Endothelial cell of umbilical vein (primary cell): ENCODE measurements around the gene TRIM16. TPM values are rescaled to one million over a fixed set of nuclear protein-coding genes. Genes with fewer than 3 reads are reported as not detected.
A peak's percentile ranks its signal among the peaks of the same experiment; 100 is the strongest.
"Not testable (repeated sequence)": the region's sequence is repeated elsewhere in the genome, so short reads cannot be mapped to it uniquely, and the experiment has no call there.

Source experiments
- BruUV-seq: library from RNA; stranded (reverse); fragments of 400-500 nt; replicated peaks from 2 replicates; lab custom pipeline; 2021; lab: Mats Ljungman, UMichigan
- CTCF ChIA-PET: fragments of 300-600, 350-600 bp; sonication (Branson Sonifier 250); formaldehyde crosslinking; loops from one replicate; lab custom pipeline; 2021; ENCODE audit warnings: antibody characterized with exemption, inconsistent platforms; lab: Charles Lee
- POLR2A ChIA-PET: fragments of 300-600, 350-600 bp; sonication (Branson Sonifier 250); formaldehyde crosslinking; loops from one replicate; lab custom pipeline; 2021; ENCODE audit warnings: antibody characterized with exemption, inconsistent platforms; lab: Charles Lee
- DNase-seq: peaks from one replicate; pipeline ENCODE4 v3.0.0-alpha.2; 2011; ENCODE audit warnings: low read depth, low spot score
- FAIRE-seq: peaks from 2 replicates; lab custom pipeline; 2011; peaks lifted over from hg19 to GRCh38; lab: Jason Lieb, UNC
- H2AFZ ChIP-seq: 2 replicates; pipeline ENCODE4 v1.6.0; 2012; ENCODE audit warnings: low read depth, low read length, control low read depth, inconsistent platforms
- H3K27ac ChIP-seq: 2 replicates; pipeline ENCODE4 v1.5.1; 2011; ENCODE audit warnings: low read depth, mild to moderate bottlenecking, control low read depth, low read length, moderate library complexity; ENCODE audit not compliant: insufficient read depth
- H3K27me3 ChIP-seq, 2 experiments: 2 replicates each; pipeline versions ENCODE4 v1.6.0 to v1.6.1; 2011; ENCODE audit warnings: low read length in 2 of 2, mixed read lengths in 1 of 2; ENCODE audit not compliant: control insufficient read depth in 2 of 2, insufficient read depth in 2 of 2
- H3K36me3 ChIP-seq, 2 experiments: 2 replicates in 1 of 2; 3 replicates in 1 of 2; pipeline ENCODE4 v1.5.1; 2011; ENCODE audit warnings: low read length in 2 of 2, mild to moderate bottlenecking in 1 of 2, moderate library complexity in 1 of 2; ENCODE audit not compliant: control insufficient read depth in 2 of 2, insufficient read depth in 2 of 2; ENCODE audit errors: extremely low read depth in 1 of 2
- H3K4me1 ChIP-seq: 3 replicates; pipeline ENCODE4 v1.5.1; 2011; ENCODE audit warnings: mild to moderate bottlenecking, low read length; ENCODE audit not compliant: control insufficient read depth, insufficient read depth; ENCODE audit errors: extremely low read depth
- H3K4me2 ChIP-seq: 2 replicates; pipeline ENCODE4 v1.6.1; 2011; ENCODE audit warnings: low read length, control low read depth, mixed read lengths; ENCODE audit not compliant: insufficient read depth
- H3K4me3 ChIP-seq, 3 experiments: fragments of 200-600 bp in 1 of 3; sonication (generic), shearing (Covaris generic) in 1 of 3; replicated peaks in 1 of 3; 2 replicates each; pipeline ENCODE4 v1.5.1; 2011 to 2016; ENCODE audit warnings: control low read depth in 3 of 3, low read length in 3 of 3, mild to moderate bottlenecking in 2 of 3, inconsistent platforms in 1 of 3, low read depth in 1 of 3, moderate library complexity in 1 of 3; ENCODE audit not compliant: insufficient read depth in 1 of 3
- H3K79me2 ChIP-seq: 2 replicates; pipeline ENCODE4 v1.6.0; 2012; ENCODE audit warnings: low read length, inconsistent platforms; ENCODE audit not compliant: control insufficient read depth, insufficient read depth
- H3K9ac ChIP-seq: replicated peaks from 2 replicates; pipeline ENCODE3; 2011; ENCODE audit warnings: low read length, control low read depth; ENCODE audit not compliant: insufficient read depth; ENCODE audit errors: extremely low read depth
- H3K9me1 ChIP-seq: replicated peaks from 3 replicates; pipeline ENCODE4 v1.6.0; 2011; ENCODE audit warnings: mild to moderate bottlenecking, low read length; ENCODE audit not compliant: control insufficient read depth, insufficient read depth; ENCODE audit errors: extremely low read depth
- H3K9me3 ChIP-seq: replicated peaks from 2 replicates; pipeline ENCODE4 v1.5.1; 2012; ENCODE audit warnings: low read length, inconsistent platforms; ENCODE audit not compliant: control insufficient read depth, insufficient read depth
- H4K20me1 ChIP-seq: replicated peaks from 2 replicates; pipeline ENCODE3; 2011; ENCODE audit warnings: mild to moderate bottlenecking, low read length; ENCODE audit not compliant: control insufficient read depth, insufficient read depth; ENCODE audit errors: extremely low read depth
- dilution Hi-C: fragments of 300-500 bp; cut with MboI; formaldehyde crosslinking; loops from one replicate; pipeline ENCODE4 v1.15.0; 2019; ENCODE audit warnings: low sequenced_read_pairs; ENCODE audit not compliant: extremely low pct_ligation_motif_present
- intact Hi-C: fragments of 100-400 bp; cut with micrococcal nuclease; formaldehyde crosslinking; loops from one replicate; pipeline ENCODE4 v1.10.0; 2022
- polyA plus RNA-seq, 4 experiments: library from polyadenylated mRNA; depleted of rRNA in 3 of 4; stranded (reverse) in 3 of 4; unstranded in 1 of 4; fragments of >200 nt; gene quantifications; 2 replicates each; pipeline versions ENCODE4 v1.2.1 to v1.2.3, GENCODE V29; 2011 to 2012; ENCODE audit warnings: missing spikeins in 1 of 4
- total RNA-seq: library from RNA; stranded (reverse); gene quantifications from 2 replicates; pipeline ENCODE4 v1.2.3, GENCODE V29; 2021

TRIM16 gene
- total and polyA plus RNA-seq, 2 donors (not counting 3 experiments of a cell fraction or from before 2014, with no cell fraction given), result 41.7 to 50.3 TPM

DNA sequence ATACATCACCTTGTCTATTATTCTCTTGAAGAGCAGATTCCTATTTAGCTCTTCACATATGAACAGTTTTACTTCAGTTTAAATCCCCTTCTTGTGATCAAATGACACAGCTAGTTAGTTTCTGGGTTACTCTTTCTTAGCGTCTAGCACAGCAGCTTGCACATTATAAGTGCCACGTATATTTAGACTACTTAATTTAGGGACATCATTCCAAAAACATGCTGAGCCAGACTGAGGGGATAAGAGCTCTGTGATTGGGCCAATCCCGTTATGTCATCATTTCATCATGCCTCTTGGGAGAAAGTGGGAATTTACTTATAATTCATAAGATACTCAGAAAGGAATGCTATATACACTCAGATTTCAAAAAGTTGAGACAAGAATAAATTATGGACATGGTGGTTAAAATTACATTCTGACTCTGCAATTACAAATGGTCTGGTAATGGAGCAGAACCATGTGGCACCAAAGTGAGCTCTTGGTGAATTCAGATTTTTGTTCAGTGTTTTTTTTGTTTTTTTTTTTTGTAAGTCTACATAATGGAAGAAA, 60.4 kb downstream of the TRIM16 start:
- CTCF ChIA-PET, DNase-seq, FAIRE-seq: not testable (repeated sequence)

DNA sequence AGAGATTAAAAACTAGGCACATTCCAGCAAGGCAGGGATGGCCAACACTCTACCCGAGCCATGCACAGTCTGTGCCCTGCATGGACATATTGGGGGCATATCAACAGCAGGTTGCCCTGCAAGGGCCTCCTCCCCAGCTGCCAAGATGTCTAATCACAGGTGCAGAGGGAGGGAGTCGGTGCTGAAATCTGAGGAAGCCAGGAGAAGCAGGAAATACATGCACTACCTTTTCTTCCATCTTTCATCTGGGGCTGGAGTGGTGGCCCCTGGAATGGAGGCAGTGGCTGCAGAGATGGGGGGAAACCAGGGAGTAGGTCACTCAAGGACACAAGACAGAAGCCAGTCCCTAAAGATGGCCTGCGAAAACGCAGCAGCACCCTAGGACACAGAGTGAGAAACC, 60.9 kb downstream of the TRIM16 start:
- H3K9ac ChIP-seq, BruUV-seq, dilution Hi-C loops, H3K4me2 ChIP-seq, H2AFZ ChIP-seq, H3K36me3 ChIP-seq, DNase-seq, H3K4me3 ChIP-seq, FAIRE-seq, H3K4me1 ChIP-seq, POLR2A ChIA-PET, H3K27me3 ChIP-seq, H3K9me1 ChIP-seq, H4K20me1 ChIP-seq, H3K9me3 ChIP-seq, intact Hi-C loops, CTCF ChIA-PET, H3K79me2 ChIP-seq, H3K27ac ChIP-seq: not testable (repeated sequence)

More for the DNA sequence above, 60.4 kb downstream of the TRIM16 start:
- H3K4me1 ChIP-seq, dilution Hi-C loops, H4K20me1 ChIP-seq, H3K36me3 ChIP-seq, intact Hi-C loops, H3K79me2 ChIP-seq, H3K27me3 ChIP-seq, H3K9me3 ChIP-seq, POLR2A ChIA-PET, H3K9ac ChIP-seq, H3K4me3 ChIP-seq, H3K4me2 ChIP-seq, BruUV-seq, H2AFZ ChIP-seq, H3K9me1 ChIP-seq, H3K27ac ChIP-seq: not testable (repeated sequence)

DNA sequence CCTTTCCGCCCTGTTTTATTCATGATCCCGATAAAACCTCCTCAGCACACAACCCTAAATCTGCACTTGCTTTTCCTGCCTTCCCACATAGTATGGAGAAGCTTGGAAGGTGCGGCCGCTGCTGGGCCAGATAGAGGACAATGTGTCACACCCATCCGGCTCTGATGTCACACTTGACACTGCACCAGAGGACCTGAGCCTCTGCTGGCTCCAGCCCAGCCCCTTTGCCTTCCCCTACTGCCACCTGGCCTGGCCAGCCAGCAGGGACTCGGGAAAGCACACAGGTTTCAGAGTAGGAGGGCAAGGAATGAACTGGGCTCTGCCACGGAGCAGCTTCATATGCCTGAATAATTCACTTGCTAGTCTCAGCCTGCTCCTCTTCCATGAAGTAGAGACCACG, 62.0 kb downstream of the TRIM16 start:
- intact Hi-C loops, POLR2A ChIA-PET, H4K20me1 ChIP-seq, H3K4me3 ChIP-seq, FAIRE-seq, H2AFZ ChIP-seq, H3K9me1 ChIP-seq, H3K36me3 ChIP-seq, CTCF ChIA-PET, H3K27me3 ChIP-seq, H3K27ac ChIP-seq, H3K9ac ChIP-seq, H3K4me2 ChIP-seq, dilution Hi-C loops, H3K79me2 ChIP-seq, DNase-seq, BruUV-seq, H3K9me3 ChIP-seq, H3K4me1 ChIP-seq: not testable (repeated sequence)

DNA sequence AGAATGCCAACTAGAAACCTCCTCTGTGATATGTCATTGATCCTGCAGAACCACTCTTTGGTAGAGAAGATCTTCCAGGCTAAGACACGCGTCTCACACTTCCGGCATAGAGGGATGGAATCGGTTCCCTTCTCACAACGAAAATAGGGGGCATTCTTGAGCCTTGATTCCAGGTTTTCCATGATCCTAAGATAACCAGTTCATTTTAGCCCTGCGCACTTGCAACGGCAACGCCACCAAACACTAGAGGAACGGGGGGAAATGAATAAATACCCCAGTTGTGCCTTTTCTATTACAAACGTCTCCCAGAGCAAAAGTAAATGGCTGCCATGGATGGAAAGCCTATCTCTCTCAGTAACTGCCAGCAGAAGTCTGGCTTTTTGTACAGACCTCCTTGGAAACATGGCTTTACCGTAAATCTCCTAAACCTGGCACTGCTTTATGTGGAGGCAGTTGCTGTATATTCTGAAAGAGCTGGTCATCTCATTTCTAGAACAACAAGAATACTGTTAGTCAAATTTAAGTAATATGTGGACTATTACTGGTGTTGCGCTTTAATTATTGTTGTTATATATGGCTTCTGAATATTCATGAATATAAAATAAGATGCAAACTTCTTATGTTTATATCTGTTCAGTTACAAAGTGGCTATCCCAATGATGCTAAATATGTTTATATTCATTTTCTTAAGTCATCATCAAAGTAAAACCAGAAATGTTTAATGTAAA, 64.6 kb downstream of the TRIM16 start, which contains the start of gene FBXW10B:
TSS of gene FBXW10B (minus strand) at position 374 of the 728 bp plus-strand sequence. CDS start at position 182, 192 bp downstream.
- FAIRE-seq (peak; percentile 96), DNase-seq (peak; percentile 4)
- POLR2A ChIA-PET, H3K4me2 ChIP-seq, H3K27me3 ChIP-seq, H3K9me1 ChIP-seq, H3K4me3 ChIP-seq, dilution Hi-C loops, H4K20me1 ChIP-seq, H3K9me3 ChIP-seq, H3K36me3 ChIP-seq, H3K4me1 ChIP-seq, intact Hi-C loops, CTCF ChIA-PET, H3K79me2 ChIP-seq, H2AFZ ChIP-seq, H3K9ac ChIP-seq, H3K27ac ChIP-seq, BruUV-seq: not testable (repeated sequence)
